ENCODE data around the gene RSF1.

DNA sequence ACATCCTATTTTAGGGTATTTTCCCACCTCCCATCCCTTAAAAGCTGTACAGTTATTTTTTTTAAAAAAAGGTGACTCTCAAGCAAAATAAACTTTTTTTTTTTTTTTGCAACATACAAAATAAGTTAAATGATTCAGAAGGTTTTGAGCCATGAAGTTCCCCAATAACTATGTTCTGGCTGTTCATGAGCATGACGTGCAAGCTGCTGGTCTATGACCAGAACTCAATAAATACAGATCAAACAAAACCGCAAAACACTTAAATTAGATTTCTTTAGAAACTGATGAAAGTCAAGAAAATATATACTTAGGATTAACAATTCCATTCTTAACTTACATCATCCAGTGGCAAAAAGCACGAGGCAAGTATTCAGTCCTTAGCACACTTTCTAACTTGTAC lies 158.9 kb downstream of the RSF1 start:
- TF ChIP-seq, protein P1, sequence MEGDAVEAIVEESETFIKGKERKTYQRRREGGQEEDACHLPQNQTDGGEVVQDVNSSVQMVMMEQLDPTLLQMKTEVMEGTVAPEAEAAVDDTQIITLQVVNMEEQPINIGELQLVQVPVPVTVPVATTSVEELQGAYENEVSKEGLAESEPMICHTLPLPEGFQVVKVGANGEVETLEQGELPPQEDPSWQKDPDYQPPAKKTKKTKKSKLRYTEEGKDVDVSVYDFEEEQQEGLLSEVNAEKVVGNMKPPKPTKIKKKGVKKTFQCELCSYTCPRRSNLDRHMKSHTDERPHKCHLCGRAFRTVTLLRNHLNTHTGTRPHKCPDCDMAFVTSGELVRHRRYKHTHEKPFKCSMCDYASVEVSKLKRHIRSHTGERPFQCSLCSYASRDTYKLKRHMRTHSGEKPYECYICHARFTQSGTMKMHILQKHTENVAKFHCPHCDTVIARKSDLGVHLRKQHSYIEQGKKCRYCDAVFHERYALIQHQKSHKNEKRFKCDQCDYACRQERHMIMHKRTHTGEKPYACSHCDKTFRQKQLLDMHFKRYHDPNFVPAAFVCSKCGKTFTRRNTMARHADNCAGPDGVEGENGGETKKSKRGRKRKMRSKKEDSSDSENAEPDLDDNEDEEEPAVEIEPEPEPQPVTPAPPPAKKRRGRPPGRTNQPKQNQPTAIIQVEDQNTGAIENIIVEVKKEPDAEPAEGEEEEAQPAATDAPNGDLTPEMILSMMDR (conservative IDR thresholded peaks at IDR 0.05; ENCODE audit: low read depth in 2 of 2) = no peak
- no peak for TF ChIP-seq POLR2AphosphoS5 (IDR thresholded peaks at IDR 0.05; ENCODE audit: low read depth)

Data from GM23338 (cell line).